Measurements from ENCODE around the gene RNF217.
"Not testable (repeated sequence)": the region's sequence is repeated elsewhere in the genome, so short reads cannot be mapped to it uniquely, and the experiment has no call there.

The RNF217 gene

DNA sequence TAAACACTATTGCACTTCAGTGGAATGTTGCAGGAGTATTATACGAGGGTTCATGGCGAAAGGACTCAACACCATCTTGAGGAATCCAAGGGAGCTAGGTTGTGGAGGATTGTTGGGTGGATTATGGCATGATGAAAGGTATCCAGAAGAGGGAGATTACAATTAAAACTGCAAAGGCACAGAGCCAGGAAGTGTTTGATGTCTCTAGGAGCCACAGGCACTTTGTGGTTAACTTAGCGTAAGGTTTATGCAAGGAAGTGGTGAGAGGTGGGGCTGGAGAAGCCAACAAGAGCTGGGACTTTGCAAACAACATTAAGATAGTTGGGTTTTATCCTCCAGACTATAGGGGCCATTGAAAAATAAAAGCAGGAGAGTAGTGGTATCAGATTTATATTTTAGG, 104.7 kb downstream of the RNF217 start:
- no peak for DNase-seq

DNA sequence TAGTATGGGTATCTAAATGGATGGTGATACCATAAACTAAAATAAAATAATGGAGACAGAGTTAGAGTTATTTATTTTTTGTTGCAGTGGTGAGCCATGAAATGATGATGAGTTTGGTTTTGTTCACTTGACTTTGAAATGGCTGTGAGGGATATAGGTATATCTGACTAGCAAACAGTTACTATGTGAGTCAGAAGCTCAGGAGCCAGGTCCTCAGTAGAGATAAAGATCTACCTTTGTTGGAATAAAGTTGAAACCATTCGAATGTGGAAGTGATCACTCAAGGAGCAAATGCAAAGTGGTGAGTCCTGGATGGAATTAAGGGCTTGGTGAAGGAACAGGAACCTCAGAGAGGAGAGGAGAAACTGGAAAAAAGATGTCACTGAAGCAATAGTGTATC, 105.3 kb downstream of the RNF217 start:
- no peak for DNase-seq

DNA sequence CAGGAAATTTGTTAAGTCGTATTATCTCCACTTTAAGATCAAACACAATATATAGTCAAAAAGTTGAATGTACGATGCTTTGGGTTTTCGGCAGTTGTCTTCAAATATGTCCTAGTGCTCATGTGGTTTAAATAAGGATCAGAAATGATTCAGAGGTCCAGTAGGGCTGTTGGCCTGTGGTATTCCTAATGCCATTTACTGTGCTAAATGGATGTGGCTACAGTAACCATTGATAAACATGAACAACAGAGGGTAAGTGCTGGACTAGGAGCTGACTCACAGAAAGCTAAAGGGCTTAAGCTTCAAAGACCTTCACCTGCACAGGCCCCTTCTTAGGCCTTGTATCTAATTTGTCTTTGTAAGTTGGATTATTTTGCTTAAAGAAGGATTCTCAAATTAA, 110.8 kb downstream of the RNF217 start:
- DNase-seq, result no peak

DNA sequence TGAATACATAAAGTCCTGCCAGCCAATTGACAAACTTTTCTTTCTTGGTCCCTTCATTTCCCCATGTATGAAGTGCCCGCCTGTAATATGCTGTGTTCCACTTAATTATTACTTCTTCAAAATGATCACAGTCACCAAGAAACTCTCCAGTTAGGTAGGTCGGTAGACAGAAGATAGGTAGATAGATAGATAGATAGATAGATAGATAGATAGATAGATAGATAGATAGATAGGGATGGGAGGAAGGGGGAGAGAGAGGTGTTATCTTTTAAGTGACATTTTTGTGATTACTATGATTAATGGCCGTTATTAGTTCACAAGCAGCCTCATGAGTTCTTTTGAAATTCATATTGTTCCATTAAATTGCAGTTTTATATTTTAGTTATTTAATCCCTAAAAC, 111.9 kb downstream of the RNF217 start:
- DNase-seq, result no peak

DNA sequence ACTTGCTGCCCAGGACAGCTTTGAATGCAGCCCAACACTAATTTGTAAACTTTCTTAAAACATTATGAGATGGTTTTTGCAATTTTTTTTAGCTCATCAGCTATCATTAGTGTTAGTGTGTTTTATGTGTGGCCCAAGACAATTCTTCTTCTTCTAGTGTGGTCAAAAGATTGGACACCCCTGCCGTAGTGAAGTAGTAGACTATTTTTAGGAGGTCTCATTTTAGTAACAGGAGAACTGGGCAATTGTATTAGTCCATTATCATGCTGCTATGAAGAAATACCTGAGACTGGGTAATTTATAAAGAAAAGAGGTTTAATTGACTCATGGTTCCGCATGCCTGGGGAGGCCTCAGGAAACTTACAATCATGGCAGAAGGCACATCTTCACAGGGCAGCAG, 112.8 kb downstream of the RNF217 start:
- not testable (repeated sequence) for DNase-seq

DNA sequence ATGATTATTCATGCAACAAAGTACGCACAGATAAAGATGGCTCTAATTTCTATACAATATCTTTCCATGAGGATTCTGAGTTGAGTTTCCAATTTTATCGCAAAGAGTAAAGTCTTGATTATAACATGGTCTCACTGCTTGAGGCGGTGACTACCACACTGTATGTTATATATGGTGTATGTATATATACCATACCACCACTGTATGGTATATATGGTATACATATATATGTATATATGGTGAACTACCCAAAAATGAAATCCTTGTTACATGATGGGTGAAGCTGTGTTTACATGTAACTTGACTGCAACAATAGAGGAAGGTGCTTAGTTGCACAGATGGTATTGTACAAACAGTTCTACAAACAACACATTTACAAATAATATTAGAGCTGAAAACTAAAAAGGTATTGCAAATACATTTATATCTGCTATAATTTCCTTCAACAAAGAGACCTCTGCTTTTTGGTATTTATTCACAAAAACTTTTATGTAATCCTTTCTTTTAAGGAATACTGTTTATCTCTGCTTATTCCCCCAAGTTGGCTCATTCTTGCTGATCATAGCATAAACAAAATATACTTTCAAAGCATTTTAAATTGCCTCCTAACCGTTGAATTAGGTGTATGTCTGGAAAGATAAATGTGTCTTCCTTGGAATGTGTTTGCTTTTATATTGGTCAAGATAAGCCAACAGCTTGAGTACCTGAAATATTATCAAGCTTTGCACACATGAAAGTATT, 113.7 kb downstream of the RNF217 start:
- no peak for DNase-seq

DNA sequence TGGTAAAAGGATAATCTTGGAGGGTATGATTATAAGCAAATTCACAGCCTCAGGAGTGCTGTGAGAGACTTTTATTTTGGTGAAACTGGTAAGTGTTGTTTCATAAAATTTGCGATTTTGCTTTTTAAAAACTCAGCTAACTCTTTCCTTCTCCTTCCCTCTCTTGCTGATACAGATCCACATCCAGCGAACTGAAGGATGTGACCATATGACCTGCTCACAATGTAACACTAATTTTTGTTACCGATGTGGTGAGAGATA, 114.2 kb downstream of the RNF217 start:
- DNase-seq, result no peak

DNA sequence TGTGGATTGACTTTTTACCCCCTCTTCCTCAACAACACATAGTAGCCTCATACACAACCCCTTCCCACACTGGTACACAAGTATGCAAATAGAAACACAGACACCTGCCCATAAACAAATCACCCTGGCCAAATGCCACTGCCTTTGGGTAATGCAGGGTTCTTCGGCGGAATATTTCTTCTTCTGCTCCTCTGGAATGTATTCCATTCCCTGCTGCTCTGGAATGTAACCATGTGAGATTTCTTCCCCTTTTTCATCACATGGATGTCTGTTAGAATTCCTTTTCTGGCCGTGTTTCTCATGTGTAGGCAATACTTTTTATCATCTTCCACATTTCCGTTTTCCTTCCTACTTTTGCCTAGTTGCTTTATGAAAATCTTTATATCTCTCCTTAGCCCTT, 115.2 kb downstream of the RNF217 start:
- DNase-seq, result no peak

DNA sequence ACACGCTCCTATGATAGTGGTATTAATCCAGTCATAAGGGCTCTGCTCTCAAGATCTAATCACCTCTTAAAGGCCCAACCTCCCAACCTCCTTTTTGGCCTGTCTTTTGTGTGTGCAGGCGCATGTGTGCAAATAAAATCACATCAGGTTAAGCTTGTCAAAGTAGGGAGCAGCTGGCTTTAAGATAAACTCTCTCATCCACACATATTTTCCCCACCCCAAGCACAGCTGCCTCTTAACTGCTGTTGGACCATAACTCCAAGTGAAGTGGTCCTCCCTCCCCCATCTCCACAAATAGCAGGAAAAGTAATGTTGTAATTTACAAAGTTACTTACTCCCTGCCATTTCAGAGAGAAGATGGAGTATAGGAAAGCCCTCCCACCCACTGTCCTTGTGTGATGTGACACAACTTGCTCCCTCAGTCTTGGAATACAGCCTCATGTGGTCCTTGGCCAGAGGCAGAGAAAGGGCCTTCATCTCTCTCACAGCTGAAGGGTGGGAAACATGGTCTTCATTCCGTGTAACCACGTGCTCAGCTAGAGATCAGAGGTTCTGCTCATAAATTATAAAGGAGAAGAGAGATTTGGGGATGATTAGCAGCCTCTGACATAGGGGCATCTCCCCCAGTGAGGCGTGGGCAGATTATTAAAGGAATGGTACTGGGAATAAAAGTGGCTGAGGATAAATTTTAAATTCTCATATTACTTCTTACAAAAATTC, 116.5 kb downstream of the RNF217 start:
- DNase-seq, result no peak

DNA sequence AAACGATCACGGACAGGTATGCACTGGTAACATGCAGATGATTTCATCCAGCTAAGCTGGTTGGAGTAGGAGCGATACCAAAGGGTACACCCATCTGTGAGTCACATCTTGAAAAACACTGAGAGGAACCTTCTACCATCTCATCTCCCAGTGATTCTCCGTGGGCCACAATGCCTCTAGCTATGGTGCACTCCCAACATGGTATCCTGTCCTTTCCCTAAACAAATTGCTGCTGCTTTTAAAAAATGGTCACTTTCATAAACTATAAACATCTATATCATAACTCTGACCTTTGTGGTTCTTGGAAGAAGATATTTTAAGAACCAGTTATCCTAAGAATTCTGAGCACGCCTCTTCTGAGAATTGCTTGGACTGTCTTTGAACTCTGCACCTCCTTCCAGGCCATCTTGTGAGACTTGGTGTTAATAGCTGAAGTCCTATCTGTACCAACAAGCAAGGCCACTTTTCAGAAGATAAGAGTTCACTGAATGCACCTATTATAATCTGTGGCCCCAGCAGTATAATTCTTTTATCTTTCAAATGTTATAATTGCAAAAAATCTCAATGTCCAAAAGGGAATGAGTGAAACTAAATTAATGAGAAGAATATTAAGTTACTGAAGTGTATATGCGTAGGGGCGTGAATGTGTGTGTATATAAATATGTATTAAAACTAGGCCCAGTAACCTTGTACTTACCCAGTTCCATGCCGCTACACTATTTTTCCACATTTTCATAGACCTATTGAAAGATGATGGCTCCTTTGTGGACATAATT, 120.9 kb downstream of the RNF217 start:
- no peak for DNase-seq

DNA sequence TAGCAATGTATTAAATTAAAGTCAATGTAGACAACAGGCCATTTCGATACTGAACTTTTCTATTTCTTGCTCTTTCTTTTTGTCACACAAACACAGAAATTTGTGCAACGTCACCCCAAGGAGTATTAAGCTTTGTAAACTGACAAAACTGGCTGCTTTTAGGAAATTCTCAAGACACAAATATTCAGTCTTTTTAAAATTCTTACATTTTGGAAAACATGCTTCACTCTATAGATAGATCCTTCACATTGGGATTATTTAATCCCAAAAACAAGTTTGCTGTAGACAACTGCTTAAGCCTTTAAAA, 121.4 kb downstream of the RNF217 start:
- no peak for DNase-seq

DNA sequence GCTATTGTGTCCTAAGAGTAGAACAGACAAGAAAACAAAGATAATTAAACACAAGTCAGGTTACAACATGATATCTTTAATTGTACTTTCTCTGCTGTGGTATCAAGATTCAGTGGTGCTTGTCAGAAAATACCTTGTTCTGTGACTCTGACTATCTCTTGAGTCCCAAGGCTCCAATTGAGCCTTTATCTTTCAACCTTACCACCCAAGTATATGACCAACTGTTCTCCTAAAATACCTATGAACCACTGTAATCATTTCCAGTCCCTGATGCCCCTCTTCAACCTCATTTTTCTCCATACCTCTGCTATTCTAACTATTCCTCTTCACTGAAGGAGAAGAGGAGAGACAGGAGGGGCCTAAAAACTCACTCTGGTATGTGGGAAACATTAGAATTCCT, 124.5 kb downstream of the RNF217 start:
- no peak for DNase-seq

DNA sequence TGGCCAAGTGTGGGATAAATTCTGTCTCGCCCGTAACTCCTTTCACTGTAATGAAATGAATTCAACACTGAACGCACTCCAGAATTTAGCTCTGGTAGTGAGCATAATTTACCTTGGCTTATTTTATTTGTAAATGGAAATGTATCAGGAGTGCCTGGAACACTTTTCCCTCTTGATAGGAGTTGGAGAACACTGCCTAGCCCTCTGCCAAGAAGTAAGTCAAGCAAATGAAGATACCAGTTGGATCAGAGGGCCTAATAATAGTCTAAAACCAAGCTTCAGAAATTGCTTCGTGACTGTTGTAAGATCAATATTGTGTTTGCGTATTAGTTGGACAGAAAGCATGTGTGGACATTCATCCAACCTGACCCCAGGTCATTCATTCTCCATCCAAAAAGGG, 126.7 kb downstream of the RNF217 start:
- DNase-seq, result no peak

DNA sequence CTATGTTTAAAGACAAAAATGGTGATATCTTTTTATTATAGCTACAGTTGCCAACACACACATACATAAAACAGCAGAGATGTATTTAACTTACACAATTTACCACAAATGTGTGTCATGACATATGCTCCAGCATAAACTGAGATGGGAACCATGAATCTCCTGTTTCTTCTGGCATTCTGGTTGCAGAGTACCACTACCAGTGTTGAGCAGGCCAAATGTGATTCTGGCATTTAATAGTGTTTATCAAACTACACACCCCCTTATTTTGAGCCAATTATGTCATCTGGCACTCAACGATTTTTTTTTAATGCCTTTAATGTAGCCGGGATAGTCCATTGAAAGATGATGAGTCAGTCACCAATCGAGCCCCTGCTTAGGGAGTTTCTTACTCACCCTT, 132.3 kb downstream of the RNF217 start:
- no peak for DNase-seq

DNA sequence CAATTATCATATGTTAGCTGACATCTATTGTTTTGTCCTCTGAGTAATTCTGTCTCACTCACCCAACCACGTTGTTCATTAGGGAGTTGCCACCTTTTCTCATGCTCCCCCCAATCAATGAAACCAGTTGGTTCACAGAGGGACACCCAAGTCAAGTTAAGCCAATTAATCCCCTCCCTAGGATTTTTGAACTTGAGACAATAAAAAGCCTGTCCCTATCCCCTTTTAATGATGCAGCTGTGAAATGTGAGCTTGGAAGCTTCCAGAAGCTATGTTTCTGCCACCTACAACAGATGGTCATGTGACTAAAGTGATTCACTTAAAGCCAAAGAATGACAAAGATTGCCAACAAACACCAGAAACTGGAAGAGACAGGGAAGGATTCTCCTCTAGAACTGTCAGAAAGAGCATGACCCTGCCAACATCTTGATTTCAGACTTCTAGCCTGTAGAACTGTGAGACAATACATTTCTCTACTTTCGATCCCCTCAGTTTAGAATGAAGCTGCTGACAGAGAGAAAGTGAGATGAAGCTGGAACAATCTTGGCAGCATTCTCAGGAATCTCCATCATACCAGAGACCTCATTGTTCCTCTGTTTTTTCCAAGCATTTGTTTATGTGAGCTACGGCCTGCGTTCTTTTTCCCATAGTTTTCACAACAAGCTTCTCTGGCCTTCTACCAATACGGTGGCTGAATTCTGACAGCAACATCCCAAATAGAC, 133.5 kb downstream of the RNF217 start:
- DNase-seq, result no peak

DNA sequence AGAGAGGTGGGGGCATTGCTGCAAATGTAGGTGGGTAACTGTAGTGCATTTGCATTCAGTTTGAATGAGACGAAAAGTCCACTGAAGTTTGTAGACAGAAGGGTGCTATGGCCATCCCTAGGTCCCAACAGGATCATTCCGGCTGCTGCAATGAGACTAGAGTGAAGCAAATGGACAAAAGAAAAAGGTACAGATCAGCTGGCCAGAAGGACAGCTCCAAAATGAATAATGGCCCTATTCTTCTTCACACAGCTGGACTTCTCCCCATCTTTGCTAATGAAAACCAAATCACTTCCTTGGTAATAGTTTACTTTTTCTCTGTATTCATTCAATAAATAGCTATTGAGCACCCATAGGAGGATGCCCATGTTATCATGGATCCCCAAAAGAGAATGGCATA, 134.9 kb downstream of the RNF217 start:
- DNase-seq, result no peak

DNA sequence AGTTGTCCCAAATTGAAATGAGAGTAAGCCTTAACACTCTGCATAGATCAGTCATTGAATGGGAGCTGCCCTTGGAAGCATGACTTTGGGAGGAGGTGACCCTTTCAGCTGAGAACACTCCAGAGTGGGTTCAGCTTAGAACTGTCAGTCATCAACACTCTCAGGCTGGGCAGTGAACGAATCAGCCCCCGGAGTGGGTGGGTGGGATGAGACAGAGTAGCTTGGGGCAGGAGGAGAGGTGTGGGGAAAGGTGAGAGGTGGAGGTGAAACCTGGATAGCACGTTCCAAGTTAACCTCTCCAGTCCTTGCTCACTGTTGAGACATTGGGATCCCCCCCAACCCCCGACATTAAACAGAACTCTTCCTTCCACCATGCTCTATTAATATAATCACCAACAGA, 136.0 kb downstream of the RNF217 start:
- DNase-seq, result no peak

DNA sequence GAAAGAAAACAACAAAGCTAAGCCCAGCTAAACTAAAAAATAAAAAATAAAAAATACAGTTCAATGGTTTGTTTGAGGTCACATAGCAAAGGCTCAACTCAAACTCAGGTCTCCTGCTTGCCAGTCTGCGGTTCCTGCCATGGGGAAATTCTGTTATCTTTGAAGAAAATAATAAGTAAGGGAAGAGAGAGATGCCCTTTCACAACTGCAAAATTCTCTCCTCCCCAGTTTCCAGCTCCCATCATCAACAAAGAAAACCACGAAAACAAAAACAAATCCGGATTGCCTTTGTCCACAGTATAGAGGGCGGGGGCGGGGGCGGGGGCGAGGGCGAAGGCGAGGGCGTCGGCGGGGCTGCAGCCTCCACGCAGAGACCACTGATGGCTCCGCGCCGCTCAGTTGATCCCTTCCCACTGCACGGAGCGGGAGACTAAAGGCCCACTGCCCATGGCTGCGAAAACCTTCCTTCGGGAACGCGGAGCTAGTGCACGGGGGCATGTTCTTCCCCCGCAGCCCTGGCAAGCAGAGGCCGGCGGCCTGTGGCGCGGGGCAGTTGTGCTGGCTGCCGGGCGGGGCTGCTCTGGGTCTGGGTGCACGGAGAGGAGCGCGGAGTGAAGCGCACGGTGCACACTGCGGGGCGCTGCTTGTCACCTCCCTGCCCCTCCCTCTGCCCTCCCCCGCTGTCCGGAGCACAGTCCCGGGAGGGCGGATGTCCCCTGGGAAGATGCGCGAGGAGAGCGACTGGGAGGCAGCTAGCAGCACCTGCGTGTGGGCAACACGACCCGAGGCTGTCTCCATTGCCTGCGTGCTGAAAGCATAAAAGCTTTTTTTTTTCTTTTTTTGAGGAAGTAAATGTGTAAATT, 137.2 kb downstream of the RNF217 start:
- DNase-seq, result no peak

DNA sequence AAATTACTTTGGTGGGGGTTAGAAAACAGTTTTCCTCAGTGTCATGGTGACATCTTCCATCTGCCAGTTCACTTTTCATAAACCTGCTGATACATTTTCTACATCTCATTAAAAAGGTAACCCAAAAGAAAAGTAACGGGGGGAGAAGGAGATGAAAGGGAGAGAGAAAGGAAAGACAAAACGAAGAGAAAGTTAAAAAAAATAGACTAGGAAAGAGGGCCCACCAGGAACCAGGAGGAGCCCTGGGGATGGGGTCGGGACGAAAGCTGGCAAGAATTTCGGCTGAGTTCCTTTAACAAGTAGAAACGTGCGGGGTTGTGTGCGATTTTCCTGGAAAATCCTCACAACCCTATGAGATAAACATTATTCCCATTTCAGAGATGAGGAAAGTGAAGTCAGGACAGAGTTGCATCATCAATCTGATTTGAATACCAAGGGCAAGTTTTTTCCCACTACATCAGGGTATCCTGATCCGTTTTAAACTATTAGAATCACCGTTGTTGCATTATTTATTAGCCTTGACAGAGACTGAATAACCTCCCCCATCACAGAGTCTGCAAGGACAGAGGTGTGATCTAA, 137.9 kb downstream of the RNF217 start:
- DNase-seq, result no peak

DNA sequence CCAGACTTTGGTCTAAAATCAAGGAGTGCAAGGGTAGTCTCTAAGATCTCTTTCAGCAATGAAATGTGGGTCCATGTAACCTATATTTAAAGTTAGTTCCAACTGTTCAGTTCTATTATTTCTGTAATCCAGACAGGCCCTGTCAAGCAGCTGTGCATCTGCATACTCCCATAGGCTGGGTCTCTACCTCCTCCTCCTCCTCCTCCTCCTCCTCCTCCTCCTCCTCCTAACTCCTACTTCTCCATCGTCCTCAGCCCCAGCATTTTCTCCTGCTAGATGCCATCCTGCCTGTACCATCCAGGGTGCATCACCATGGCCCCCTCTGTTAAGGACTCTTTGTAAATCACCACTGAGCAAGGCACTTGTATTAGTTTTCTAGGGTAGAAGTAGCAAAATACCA, 138.9 kb downstream of the RNF217 start:
- no peak for DNase-seq

DNA sequence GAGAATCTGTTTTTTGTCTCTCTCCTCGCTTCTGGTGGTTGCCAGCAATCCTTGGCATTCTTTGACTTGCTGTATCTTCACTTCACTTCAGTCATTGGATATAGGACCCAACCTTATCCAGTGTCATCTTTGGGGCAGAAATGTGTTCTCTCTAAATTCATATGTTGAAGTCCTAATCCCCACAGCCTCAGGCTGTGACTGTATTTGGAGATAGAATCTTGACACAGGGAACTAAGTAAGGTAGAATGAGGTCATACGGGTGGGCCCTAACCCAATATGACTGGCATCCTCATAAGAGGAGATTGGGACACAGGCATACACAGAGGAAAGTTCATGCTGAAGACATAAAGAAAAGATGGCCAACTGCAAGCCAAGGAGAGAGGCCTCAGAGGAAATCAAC, 139.4 kb downstream of the RNF217 start:
- DNase-seq, result no peak

DNA sequence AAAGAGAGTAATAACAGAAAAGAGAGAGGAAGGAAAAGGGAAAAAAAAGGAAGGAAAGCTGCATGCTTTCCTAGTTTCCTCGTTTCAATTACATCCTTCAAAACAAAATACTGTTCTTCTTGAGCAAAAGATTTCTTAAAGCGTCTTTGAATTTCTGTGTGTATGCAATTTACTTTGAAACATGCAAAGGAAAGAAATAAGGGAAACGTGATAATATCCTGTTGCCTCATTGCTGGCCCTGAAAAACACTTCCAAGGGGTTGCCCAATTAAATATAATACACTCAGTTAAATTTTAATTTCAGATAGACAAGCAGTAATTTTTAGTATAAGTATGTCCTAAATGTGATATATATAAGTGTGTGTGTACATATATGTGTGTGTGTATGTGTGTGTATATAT, 140.2 kb downstream of the RNF217 start:
- DNase-seq, result no peak

DNA sequence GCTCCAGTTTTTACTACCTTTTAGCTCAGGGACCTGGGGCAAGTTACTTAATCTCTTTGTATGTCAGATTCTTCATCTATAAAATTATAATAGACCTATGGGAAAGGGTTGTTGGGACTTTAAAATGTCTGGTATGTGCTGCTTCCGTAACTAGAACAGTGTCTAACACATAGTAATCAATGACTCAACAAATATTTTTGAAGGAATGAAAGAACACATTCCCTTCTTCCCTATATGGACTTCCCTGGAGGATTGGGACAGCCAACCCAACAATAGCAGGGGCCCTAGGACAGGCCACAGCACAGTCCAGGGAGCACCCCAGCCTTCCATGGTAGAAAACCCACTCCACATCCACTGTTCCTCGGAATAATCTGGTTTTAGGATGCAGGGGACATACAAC, 140.7 kb downstream of the RNF217 start:
- DNase-seq, result no peak

All from NCI-H2081 treated with DMSO at 0.1 percent for 48 hours (cell line).